DMS114 treated with DMSO at 0.1 percent for 48 hours (cell line): ENCODE measurements around the gene MTMR12.
"Not testable (repeated sequence)": the region's sequence is repeated elsewhere in the genome, so short reads cannot be mapped to it uniquely, and the experiment has no call there.

ENCODE experiments used
- DNase-seq: peaks from one replicate; lab custom pipeline; 2025; ENCODE audit not compliant: unreplicated experiment; lab: John Stamatoyannopoulos, UW

Gene MTMR12

GRCh38 chr5:32299059-32299677, 13.6 kb downstream of the MTMR12 start:
- no peak for DNase-seq

- DNase-seq, result no peak
Measured at GRCh38 chr5:32298059-32298415, 14.7 kb downstream of the MTMR12 start.

- DNase-seq, result no peak
Measured at GRCh38 chr5:32297181-32298058, 15.3 kb downstream of the MTMR12 start.

GRCh38 chr5:32295966-32296772, 16.6 kb downstream of the MTMR12 start:
- not testable (repeated sequence) for DNase-seq

GRCh38 chr5:32291591-32291990, 21.1 kb downstream of the MTMR12 start:
- no peak for DNase-seq

GRCh38 chr5:32290922-32291321, 21.8 kb downstream of the MTMR12 start:
- no peak for DNase-seq

- not testable (repeated sequence) for DNase-seq
Measured at GRCh38 chr5:32290501-32290900, 22.2 kb downstream of the MTMR12 start.

- DNase-seq, result not testable (repeated sequence)
Measured at GRCh38 chr5:32289986-32290385, 22.8 kb downstream of the MTMR12 start.

- not testable (repeated sequence) for DNase-seq
Measured at GRCh38 chr5:32288135-32288534, 24.6 kb downstream of the MTMR12 start.

GRCh38 chr5:32287525-32287924, 25.2 kb downstream of the MTMR12 start:
- DNase-seq, result not testable (repeated sequence)

GRCh38 chr5:32285510-32286138, 27.1 kb downstream of the MTMR12 start:
- no peak for DNase-seq

GRCh38 chr5:32283539-32284377, 29.0 kb downstream of the MTMR12 start:
- no peak for DNase-seq

GRCh38 chr5:32283061-32283460, 29.7 kb downstream of the MTMR12 start:
- no peak for DNase-seq

GRCh38 chr5:32282633-32283032, 30.1 kb downstream of the MTMR12 start:
- DNase-seq, result no peak

- not testable (repeated sequence) for DNase-seq
Measured at GRCh38 chr5:32281378-32282133, 31.2 kb downstream of the MTMR12 start.

- no peak for DNase-seq
Measured at GRCh38 chr5:32280656-32281081, 32.1 kb downstream of the MTMR12 start.

- no peak for DNase-seq
Measured at GRCh38 chr5:32279786-32280185, 33.0 kb downstream of the MTMR12 start.

GRCh38 chr5:32279223-32279622, 33.5 kb downstream of the MTMR12 start:
- no peak for DNase-seq

- no peak for DNase-seq
Measured at GRCh38 chr5:32278406-32278805, 34.3 kb downstream of the MTMR12 start.
